ENCODE measurements around the gene ACTG1. TPM values are rescaled to one million over a fixed set of nuclear protein-coding genes. Genes with fewer than 3 reads are reported as not detected.

The ACTG1 gene
- total and polyA plus RNA-seq, 4 donors = 347 to 1,699 (median 1,282) TPM

- no peak overlapping the region for H3K27ac ChIP-seq (ENCODE audit: low read depth in 1 of 2, low read length in 2 of 2)
- H3K4me1 ChIP-seq (ENCODE audit: control insufficient read depth in 4 of 4, insufficient read depth in 4 of 4, low read length in 3 of 4) = no peaks in the 10 kb centered on the region
- 81% methylated on average over 62 of the region's 62 CpGs for WGBS
- H3K36me3 ChIP-seq (ENCODE audit: control insufficient read depth in 4 of 4, insufficient read depth in 3 of 4, low read depth in 1 of 4, low read length in 3 of 4) = no peaks in the 10 kb centered on the region
- H3K9ac ChIP-seq (ENCODE audit: low read depth in 1 of 2, low read length in 2 of 2) = no peak overlapping the region
- TF ChIP-seq EGR1 (IDR thresholded peaks at IDR 0.05; ENCODE audit: low read depth in 2 of 2) = no peak
- TF ChIP-seq TAF1 (conservative IDR thresholded peaks at IDR 0.05) = no peak
- no peak for TF ChIP-seq FOXA2 (IDR thresholded peaks at IDR 0.05)
- TF ChIP-seq, protein P1, sequence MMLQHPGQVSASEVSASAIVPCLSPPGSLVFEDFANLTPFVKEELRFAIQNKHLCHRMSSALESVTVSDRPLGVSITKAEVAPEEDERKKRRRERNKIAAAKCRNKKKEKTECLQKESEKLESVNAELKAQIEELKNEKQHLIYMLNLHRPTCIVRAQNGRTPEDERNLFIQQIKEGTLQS (IDR thresholded peaks at IDR 0.05) = no peak
- TF ChIP-seq, protein P2, sequence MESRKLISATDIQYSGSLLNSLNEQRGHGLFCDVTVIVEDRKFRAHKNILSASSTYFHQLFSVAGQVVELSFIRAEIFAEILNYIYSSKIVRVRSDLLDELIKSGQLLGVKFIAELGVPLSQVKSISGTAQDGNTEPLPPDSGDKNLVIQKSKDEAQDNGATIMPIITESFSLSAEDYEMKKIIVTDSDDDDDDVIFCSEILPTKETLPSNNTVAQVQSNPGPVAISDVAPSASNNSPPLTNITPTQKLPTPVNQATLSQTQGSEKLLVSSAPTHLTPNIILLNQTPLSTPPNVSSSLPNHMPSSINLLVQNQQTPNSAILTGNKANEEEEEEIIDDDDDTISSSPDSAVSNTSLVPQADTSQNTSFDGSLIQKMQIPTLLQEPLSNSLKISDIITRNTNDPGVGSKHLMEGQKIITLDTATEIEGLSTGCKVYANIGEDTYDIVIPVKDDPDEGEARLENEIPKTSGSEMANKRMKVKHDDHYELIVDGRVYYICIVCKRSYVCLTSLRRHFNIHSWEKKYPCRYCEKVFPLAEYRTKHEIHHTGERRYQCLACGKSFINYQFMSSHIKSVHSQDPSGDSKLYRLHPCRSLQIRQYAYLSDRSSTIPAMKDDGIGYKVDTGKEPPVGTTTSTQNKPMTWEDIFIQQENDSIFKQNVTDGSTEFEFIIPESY (IDR thresholded peaks at IDR 0.05) = no peak
- TF ChIP-seq, protein P3, sequence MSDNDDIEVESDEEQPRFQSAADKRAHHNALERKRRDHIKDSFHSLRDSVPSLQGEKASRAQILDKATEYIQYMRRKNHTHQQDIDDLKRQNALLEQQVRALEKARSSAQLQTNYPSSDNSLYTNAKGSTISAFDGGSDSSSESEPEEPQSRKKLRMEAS (IDR thresholded peaks at IDR 0.05) = no peak
- TF ChIP-seq, protein P4, sequence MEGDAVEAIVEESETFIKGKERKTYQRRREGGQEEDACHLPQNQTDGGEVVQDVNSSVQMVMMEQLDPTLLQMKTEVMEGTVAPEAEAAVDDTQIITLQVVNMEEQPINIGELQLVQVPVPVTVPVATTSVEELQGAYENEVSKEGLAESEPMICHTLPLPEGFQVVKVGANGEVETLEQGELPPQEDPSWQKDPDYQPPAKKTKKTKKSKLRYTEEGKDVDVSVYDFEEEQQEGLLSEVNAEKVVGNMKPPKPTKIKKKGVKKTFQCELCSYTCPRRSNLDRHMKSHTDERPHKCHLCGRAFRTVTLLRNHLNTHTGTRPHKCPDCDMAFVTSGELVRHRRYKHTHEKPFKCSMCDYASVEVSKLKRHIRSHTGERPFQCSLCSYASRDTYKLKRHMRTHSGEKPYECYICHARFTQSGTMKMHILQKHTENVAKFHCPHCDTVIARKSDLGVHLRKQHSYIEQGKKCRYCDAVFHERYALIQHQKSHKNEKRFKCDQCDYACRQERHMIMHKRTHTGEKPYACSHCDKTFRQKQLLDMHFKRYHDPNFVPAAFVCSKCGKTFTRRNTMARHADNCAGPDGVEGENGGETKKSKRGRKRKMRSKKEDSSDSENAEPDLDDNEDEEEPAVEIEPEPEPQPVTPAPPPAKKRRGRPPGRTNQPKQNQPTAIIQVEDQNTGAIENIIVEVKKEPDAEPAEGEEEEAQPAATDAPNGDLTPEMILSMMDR (IDR thresholded peaks at IDR 0.05; ENCODE audit: low read depth, low read length, missing input control) = no peak
- no peak for TF ChIP-seq HNF4A (conservative IDR thresholded peaks at IDR 0.05)
- TF ChIP-seq FOXA1 (IDR thresholded peaks at IDR 0.05) = no peak
- no peak for TF ChIP-seq YY1 (IDR thresholded peaks at IDR 0.05)
- TF ChIP-seq HNF4G (IDR thresholded peaks at IDR 0.05) = no peak
- TF ChIP-seq RAD21 (IDR thresholded peaks at IDR 0.05) = no peak
- TF ChIP-seq NR2F2 (IDR thresholded peaks at IDR 0.05) = no peak
- no peak for TF ChIP-seq SP1 (IDR thresholded peaks at IDR 0.05)
- no peak for TF ChIP-seq JUND (IDR thresholded peaks at IDR 0.05)
- TF ChIP-seq RXRA (IDR thresholded peaks at IDR 0.05) = no peak
- TF ChIP-seq REST (IDR thresholded peaks at IDR 0.05) = no peak
- TF ChIP-seq GABPA (IDR thresholded peaks at IDR 0.05 in 1 of 2, conservative IDR thresholded peaks at IDR 0.05 in 1 of 2) = no peak
- H3K4me3 ChIP-seq (ENCODE audit: low read depth in 1 of 3, low read length in 3 of 3) = no peak overlapping the region
- H3K9me3 ChIP-seq (ENCODE audit: control insufficient read depth in 4 of 4, low read length in 3 of 4) = no peaks in the 10 kb centered on the region
- DNase-seq (ENCODE audit: low spot score) = no peak
- H3K27me3 ChIP-seq (ENCODE audit: control insufficient read depth in 4 of 4, insufficient read depth in 4 of 4, low read length in 3 of 4) = no peaks in the 10 kb centered on the region
These were observed 16.2 kb upstream of the ACTG1 start for GRCh38 chr17:81528651-81529436.
